HG02973 (cell line): Measurements from ENCODE around the gene TSKU.
"Not testable (repeated sequence)": the region's sequence is repeated elsewhere in the genome, so short reads cannot be mapped to it uniquely, and the experiment has no call there.

Experiments
- ATAC-seq: cut with Tn5 transposase; IDR thresholded peaks from one replicate; pipeline ENCODE4 v1.9.1; 2021; ENCODE audit warnings: moderate library complexity; ENCODE audit not compliant: unreplicated experiment

The TSKU gene

GRCh38 chr11:76787911-76788596 lies 4.9 kb downstream of the TSKU start:
- ATAC-seq, result no peak

- no peak for ATAC-seq
Measured at GRCh38 chr11:76788661-76789442, 5.7 kb downstream of the TSKU start.

DNA sequence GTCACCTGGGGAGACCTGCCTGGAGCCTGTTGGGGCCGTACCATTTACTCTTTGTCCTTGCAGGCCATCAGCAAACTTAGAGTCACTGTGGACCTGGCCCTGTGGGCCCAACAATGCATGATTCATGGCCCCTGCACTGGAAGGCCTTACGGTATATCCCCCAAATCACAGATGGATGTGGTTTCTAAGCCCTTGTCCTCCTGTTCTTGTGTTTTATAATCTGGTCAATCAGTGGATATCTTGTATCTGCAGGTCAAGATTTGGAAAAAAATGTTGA lies 6.2 kb downstream of the TSKU start:
- no peak for ATAC-seq

GRCh38 chr11:76790251-76790650 lies 7.1 kb downstream of the TSKU start:
- ATAC-seq, result no peak

DNA sequence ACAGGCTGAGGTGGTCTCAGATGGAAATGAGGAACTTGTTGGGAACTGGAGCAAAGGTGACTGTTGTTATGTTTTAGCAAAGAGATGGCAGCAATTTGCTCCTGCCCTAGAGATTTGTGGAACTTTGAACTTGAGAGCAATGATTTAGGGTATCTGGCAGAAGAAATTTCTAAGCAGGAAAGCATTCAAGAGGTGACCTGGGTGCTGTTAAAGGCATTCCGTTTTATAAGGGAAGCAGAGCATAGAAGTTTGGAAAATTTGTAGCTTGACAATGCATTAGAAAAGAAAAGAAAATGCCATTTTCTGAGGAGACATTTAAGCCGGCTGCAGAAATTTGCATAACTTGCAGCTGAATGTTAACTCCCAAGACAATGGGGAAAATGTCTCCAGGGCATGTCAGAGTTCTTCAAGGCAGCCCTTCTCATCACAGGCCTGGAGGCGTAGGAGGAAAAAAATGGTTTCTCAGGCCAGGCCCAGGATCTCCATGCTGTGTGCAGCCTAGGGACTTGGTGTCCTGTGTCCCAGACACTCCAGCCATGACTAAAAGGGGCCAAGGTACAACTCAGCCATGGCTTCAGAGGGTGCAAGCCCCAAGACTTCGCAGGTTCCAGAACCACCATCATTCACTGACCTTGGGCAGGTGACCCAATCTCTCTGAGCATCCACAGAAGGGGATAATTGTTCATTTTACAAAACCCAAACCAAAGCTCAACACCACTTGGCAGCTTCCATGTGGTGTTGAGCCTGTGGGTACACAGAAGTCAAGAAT lies 8.0 kb downstream of the TSKU start:
- not testable (repeated sequence) for ATAC-seq

- no peak for ATAC-seq
Measured at GRCh38 chr11:76791861-76792260, 8.7 kb downstream of the TSKU start.

- no peak for ATAC-seq
Measured at GRCh38 chr11:76792505-76793264, 9.5 kb downstream of the TSKU start.

DNA sequence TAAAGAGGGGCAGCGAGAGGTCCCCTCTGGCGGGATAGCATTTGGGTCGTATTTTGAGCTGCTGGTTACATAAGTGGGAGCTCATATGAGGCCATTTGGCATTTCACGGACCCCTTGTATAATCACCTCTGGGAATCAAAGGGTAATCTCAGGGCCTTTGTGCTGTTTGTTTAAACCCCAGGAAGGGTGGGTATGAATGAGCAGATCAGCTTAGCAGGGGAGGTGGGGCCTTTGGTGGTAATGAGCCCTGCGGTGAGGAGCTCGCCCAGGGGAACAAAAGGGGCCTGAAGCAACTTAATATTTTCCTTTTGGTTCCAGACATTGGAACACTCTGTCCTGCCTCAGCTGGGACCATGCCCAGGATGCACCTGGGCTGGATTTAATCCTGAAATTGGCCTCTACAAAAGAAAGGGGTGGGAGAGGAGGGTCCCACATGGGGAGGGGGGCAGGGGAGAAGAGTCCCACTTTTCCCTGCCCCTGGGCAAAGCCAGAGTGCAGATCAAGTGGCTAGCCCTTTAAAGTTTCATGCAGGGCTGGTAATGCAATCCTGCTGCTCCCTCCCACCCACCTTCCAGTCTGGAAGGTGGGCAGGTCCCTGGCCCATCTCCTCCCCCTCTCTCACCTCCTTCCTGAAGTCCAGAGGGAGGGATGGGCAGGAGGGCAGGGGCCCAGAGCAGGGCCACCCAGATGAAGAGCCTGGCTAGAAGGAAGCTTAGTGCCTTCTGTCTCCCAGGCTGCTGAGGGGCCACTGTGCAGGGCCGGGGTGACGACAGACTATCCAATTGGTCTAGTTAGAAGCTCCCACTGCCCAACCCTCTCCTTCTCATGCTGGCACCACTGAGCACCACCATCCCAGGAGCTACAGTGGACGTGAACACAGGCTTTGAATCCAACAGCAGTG lies 10.5 kb downstream of the TSKU start:
- no peak for ATAC-seq

- ATAC-seq, result no peak
Measured at GRCh38 chr11:76794371-76795289, 11.5 kb downstream of the TSKU start.

DNA sequence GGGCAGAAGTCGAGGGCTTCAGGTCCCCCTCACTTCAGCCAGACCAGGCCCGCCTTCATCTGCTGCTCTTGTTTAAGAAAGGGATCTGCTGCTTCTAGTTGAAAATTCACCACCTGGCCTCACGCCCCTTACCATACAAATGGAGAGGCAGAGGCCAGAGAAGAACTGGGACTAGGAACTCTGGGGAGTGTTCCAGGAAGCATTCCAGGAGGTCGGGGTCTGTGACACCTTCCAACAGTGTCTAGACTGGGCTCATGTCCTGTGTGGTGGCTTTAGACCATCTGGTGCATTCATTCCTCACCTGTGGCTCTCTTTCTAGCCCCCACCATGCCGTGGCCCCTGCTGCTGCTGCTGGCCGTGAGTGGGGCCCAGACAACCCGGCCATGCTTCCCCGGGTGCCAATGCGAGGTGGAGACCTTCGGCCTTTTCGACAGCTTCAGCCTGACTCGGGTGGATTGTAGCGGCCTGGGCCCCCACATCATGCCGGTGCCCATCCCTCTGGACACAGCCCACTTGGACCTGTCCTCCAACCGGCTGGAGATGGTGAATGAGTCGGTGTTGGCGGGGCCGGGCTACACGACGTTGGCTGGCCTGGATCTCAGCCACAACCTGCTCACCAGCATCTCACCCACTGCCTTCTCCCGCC lies 12.3 kb downstream of the TSKU start:
- no peak for ATAC-seq

DNA sequence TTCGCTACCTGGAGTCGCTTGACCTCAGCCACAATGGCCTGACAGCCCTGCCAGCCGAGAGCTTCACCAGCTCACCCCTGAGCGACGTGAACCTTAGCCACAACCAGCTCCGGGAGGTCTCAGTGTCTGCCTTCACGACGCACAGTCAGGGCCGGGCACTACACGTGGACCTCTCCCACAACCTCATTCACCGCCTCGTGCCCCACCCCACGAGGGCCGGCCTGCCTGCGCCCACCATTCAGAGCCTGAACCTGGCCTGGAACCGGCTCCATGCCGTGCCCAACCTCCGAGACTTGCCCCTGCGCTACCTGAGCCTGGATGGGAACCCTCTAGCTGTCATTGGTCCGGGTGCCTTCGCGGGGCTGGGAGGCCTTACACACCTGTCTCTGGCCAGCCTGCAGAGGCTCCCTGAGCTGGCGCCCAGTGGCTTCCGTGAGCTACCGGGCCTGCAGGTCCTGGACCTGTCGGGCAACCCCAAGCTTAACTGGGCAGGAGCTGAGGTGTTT lies 12.8 kb downstream of the TSKU start:
- no peak for ATAC-seq

GRCh38 chr11:76796511-76797198 lies 13.5 kb downstream of the TSKU start:
- ATAC-seq, result no peak

DNA sequence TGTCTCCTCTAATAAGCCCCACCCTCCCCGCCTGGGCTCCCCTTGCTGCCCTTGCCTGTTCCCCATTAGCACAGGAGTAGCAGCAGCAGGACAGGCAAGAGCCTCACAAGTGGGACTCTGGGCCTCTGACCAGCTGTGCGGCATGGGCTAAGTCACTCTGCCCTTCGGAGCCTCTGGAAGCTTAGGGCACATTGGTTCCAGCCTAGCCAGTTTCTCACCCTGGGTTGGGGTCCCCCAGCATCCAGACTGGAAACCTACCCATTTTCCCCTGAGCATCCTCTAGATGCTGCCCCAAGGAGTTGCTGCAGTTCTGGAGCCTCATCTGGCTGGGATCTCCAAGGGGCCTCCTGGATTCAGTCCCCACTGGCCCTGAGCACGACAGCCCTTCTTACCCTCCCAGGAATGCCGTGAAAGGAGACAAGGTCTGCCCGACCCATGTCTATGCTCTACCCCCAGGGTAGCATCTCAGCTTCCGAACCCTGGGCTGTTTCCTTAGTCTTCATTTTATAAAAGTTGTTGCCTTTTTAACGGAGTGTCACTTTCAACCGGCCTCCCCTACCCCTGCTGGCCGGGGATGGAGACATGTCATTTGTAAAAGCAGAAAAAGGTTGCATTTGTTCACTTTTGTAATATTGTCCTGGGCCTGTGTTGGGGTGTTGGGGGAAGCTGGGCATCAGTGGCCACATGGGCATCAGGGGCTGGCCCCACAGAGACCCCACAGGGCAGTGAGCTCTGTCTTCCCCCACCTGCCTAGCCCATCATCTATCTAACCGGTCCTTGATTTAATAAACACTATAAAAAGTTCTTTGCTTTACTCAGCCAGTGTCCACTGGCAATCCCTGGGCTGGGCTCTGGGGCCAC lies 14.4 kb downstream of the TSKU start:
- ATAC-seq, result no peak

DNA sequence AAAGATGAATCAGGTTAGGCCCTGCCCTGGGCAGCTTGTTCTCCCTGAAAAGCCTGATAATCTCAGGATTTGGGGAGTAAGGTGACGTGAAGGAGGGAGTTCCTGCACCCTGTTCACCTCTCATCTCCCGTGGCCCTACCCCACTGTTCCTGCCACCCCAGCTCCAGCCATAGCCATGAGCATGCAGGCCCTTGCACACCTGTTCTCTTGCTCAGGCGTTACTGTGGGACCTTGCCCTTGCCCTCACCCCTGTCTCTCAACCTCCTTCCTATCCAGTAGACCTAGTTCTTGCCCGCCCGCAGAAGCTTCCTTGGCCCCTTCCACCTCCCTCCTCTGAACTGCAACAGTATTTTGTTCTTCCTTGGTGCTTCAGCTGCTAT lies 15.0 kb downstream of the TSKU start:
- no peak for ATAC-seq

DNA sequence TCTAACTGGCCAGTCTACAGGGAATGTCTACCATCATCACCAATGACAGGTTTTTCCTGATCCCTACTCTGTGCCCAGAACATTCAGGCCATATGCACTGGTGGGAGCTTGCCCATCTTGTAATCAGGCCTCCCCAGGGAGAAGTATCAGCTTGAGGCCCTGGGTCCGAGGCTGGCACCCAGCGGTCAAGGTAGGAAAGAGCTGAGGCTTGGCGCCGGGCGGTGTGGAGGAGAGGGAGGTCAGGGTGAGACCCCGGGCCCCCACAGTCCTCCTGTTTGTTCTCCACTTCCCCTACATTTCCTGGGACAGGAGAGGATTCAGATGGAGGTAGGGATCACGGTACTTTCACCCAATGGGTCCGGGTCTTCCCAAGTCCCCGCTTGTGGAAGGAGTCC lies 15.5 kb downstream of the TSKU start:
- no peak for ATAC-seq

DNA sequence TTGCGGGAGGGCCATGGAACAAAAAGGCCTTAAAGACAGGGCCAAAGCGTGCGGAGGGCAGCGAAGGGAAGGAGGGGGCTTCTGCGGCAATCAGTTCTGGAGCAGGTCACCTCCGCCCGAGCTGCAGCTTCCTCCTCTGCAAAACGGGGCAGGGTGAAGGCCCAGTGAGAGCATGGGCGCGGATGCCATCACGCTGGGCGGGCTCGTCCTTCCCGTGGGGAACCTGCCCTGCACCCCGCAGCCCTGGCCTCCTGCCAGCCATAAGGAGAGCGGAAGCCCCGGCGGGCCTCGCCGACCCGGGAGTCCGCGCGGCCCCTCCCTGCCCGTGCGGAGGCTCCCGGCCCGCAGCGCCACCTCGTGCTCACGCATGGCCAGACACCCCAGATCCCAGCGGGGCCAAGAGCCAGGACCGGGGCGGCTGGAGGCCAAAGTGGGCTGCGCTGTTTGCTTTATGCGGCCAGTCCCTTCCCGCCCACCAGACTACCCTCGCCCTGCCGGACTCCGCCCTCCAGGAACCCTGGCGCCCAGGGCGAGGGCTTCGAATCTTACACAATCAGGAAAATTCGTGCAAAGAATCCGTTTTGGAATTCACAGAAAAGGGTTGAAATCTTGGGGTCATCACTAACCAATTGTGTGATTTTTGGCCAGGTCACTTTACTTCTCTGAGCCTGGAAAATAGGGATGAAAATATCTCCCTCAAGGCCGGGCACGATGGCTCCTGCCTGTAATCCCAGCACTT lies 16.1 kb downstream of the TSKU start:
- peak; percentile 62 for ATAC-seq
